Measurements from ENCODE around the gene FMO4.
"Not testable (repeated sequence)": the region's sequence is repeated elsewhere in the genome, so short reads cannot be mapped to it uniquely, and the experiment has no call there.

Gene FMO4

DNA sequence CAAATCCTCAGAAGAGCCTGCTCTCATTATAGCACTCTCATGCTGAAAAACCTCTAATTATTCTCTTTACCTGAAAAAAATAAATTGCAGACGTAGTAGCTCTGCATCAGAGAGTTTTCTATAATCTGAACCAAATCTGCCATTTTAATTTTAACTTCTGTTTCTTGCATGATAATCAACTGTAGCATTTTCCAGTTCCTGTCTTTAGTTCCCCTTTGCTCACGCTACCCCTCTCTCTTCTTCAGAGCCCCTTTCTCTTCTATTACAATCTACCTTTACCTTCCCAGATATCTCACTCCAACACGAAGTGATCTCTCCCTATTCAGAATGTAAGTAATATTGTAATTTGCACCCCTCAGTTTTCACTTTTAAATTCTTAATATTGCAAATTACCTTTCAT is 34.3 kb upstream of the FMO4 start:
- DNase-seq (ENCODE audit: low spot score) = no peak
- no peak for TF ChIP-seq CTCF (IDR thresholded peaks at IDR 0.05; ENCODE audit: borderline replicate concordance, control extremely low read depth, extremely low read depth, insufficient read depth, missing control alignments)
- in situ Hi-C loops (cut with MboI; ENCODE audit: low sequenced_read_pairs, unreplicated experiment) = no loop called here

- no peak for TF ChIP-seq CTCF (IDR thresholded peaks at IDR 0.05; ENCODE audit: borderline replicate concordance, control extremely low read depth, extremely low read depth, insufficient read depth, missing control alignments)
- in situ Hi-C loops (cut with MboI; ENCODE audit: low sequenced_read_pairs, unreplicated experiment) = no loop called here
- DNase-seq (ENCODE audit: low spot score) = no peak
These were observed 33.4 kb upstream of the FMO4 start for GRCh38 chr1:171280599-171280998.

- in situ Hi-C loops (cut with MboI; ENCODE audit: low sequenced_read_pairs, unreplicated experiment) = no loop called here
- no peak for DNase-seq (ENCODE audit: low spot score)
- TF ChIP-seq CTCF (IDR thresholded peaks at IDR 0.05; ENCODE audit: borderline replicate concordance, control extremely low read depth, extremely low read depth, insufficient read depth, missing control alignments) = no peak
These were observed 27.8 kb upstream of the FMO4 start for GRCh38 chr1:171286032-171286705.

DNA sequence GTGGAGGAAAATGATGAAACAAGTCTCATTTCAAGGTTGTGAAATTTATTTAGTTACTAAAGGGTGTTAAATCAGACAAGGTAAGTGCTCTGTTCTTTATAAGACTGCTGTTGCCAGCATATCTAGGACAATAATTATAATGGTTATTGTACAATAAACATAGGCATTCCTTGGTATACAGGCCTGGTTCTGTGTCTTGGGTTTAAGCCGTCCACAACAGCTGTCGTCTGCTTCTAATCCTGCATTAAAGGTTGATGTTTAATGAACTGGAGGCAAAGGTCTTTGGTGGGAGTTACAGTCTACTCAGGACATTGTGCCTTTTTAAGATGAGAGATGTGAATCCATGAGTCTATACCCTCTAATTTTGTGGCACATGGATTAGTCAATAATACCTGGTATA is 23.4 kb upstream of the FMO4 start:
- no peak for DNase-seq (ENCODE audit: low spot score)
- in situ Hi-C loops (cut with MboI; ENCODE audit: low sequenced_read_pairs, unreplicated experiment) = no loop called here
- no peak for TF ChIP-seq CTCF (IDR thresholded peaks at IDR 0.05; ENCODE audit: borderline replicate concordance, control extremely low read depth, extremely low read depth, insufficient read depth, missing control alignments)

- TF ChIP-seq CTCF (IDR thresholded peaks at IDR 0.05; ENCODE audit: borderline replicate concordance, control extremely low read depth, extremely low read depth, insufficient read depth, missing control alignments) = no peak
- in situ Hi-C loops (cut with MboI; ENCODE audit: low sequenced_read_pairs, unreplicated experiment) = no loop called here
- DNase-seq (ENCODE audit: low spot score) = no peak
These were observed 21.2 kb upstream of the FMO4 start for GRCh38 chr1:171292799-171293198.

DNA sequence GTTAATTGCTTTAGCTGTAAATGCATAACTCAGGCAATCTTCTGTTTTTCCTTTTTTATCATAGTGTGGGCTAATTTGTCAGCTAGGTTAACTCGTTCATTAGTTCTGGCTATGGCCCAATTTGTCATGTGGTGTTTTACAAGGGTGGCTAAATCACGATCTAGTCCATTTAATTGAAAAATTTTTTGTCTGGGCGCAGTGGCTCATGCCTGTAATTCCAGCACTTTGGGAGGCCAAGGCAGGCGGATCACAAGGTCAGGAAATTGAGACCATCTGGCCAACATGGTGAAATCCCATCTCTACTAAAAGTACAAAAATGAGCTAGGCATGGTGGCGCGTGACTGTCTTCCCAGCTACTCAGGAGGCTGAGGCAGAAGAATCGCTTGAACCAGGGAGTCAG is 18.6 kb upstream of the FMO4 start:
- in situ Hi-C loops (cut with MboI; ENCODE audit: low sequenced_read_pairs, unreplicated experiment); DNase-seq (ENCODE audit: low spot score): not testable (repeated sequence)

- TF ChIP-seq CTCF (IDR thresholded peaks at IDR 0.05; ENCODE audit: borderline replicate concordance, control extremely low read depth, extremely low read depth, insufficient read depth, missing control alignments) = no peak
- in situ Hi-C loops (cut with MboI; ENCODE audit: low sequenced_read_pairs, unreplicated experiment) = no loop called here
- no peak for DNase-seq (ENCODE audit: low spot score)
These were observed 18.2 kb upstream of the FMO4 start for GRCh38 chr1:171295821-171296220.

All from GM13976 (cell line).